ENCODE measurements around the gene ERG. TPM values are rescaled to one million over a fixed set of nuclear protein-coding genes. Genes with fewer than 3 reads are reported as not detected.
A peak's percentile ranks its signal among the peaks of the same experiment; 100 is the strongest.

The ERG gene
- total and polyA plus RNA-seq, 8 donors = 21.7 to 48.1 (median 36.8) TPM

- no peaks in the 10 kb centered on the region for H3K27me3 ChIP-seq
- peak overlapping the region; percentile 59 to 86 for H3K27ac ChIP-seq
- peaks cover 20 to 46% of the 10 kb centered on the region in 2 donors for H3K4me1 ChIP-seq
- intact Hi-C loops (cut with DNase I) = loop anchor here in 1 of 2 donors (5.0 kb wide), 1 partner anchor 129 kb away; no protein-coding TSS in a partner anchor
- DNase-seq = no peak
- H3K4me3 ChIP-seq = no peak overlapping the region
- no peaks in the 10 kb centered on the region for H3K9me3 ChIP-seq
- no peak for ATAC-seq
- no peaks in the 10 kb centered on the region for H3K36me3 ChIP-seq
- TF ChIP-seq, protein P1, sequence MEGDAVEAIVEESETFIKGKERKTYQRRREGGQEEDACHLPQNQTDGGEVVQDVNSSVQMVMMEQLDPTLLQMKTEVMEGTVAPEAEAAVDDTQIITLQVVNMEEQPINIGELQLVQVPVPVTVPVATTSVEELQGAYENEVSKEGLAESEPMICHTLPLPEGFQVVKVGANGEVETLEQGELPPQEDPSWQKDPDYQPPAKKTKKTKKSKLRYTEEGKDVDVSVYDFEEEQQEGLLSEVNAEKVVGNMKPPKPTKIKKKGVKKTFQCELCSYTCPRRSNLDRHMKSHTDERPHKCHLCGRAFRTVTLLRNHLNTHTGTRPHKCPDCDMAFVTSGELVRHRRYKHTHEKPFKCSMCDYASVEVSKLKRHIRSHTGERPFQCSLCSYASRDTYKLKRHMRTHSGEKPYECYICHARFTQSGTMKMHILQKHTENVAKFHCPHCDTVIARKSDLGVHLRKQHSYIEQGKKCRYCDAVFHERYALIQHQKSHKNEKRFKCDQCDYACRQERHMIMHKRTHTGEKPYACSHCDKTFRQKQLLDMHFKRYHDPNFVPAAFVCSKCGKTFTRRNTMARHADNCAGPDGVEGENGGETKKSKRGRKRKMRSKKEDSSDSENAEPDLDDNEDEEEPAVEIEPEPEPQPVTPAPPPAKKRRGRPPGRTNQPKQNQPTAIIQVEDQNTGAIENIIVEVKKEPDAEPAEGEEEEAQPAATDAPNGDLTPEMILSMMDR (IDR thresholded peaks at IDR 0.05) = no peak
Measured at GRCh38 chr21:38351176-38351959, 146.9 kb downstream of the ERG start.

- DNase-seq (peak in 1 of 4 donors; percentile 69), ATAC-seq (peak; percentile 40)
- H3K36me3 ChIP-seq = no peaks in the 10 kb centered on the region
- H3K4me1 ChIP-seq = peaks cover 17 to 46% of the 10 kb centered on the region in 2 donors
- no peaks in the 10 kb centered on the region for H3K9me3 ChIP-seq
- intact Hi-C loops (cut with DNase I) = loop anchor here in 1 of 2 donors (5.0 kb wide), 1 partner anchor 128 kb away; no protein-coding TSS in a partner anchor
- peak overlapping the region; percentile 21 to 86 for H3K27ac ChIP-seq
- H3K4me3 ChIP-seq = no peak overlapping the region
- H3K27me3 ChIP-seq = no peaks in the 10 kb centered on the region
- TF ChIP-seq, protein P1 (IDR thresholded peaks at IDR 0.05) = no peak
Measured at GRCh38 chr21:38350684-38351083, 147.6 kb downstream of the ERG start.

DNA sequence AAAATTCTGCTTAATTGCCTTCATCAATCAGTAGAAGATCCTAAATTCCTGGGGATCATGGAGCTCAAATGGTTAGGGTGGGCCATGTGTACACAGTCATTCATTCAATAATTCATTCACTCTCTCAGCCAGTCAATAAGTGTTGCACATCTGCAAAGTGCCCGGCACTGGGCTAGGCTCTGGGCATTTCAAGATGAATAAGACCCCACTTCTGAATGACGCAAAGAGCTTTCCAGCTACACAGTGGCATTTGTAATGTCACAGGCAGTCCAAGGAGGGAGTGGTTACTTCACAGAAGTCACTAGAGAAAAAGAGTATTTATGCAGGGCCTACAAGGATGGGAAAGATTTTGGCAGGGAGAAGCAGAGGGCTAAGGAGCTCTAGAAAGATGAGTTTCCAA lies 148.3 kb downstream of the ERG start:
- H3K36me3 ChIP-seq = no peaks in the 10 kb centered on the region
- no peaks in the 10 kb centered on the region for H3K9me3 ChIP-seq
- intact Hi-C loops (cut with DNase I) = loop anchor here in 1 of 2 donors (5.0 kb wide), 1 partner anchor 128 kb away; no protein-coding TSS in a partner anchor
- ATAC-seq = no peak
- H3K27me3 ChIP-seq = no peaks in the 10 kb centered on the region
- TF ChIP-seq, protein P1 (IDR thresholded peaks at IDR 0.05) = no peak
- H3K27ac ChIP-seq = peak overlapping the region; percentile 41 to 86
- no peak for DNase-seq
- H3K4me3 ChIP-seq = no peak overlapping the region
- H3K4me1 ChIP-seq = peaks cover 14 to 39% of the 10 kb centered on the region in 2 donors

DNA sequence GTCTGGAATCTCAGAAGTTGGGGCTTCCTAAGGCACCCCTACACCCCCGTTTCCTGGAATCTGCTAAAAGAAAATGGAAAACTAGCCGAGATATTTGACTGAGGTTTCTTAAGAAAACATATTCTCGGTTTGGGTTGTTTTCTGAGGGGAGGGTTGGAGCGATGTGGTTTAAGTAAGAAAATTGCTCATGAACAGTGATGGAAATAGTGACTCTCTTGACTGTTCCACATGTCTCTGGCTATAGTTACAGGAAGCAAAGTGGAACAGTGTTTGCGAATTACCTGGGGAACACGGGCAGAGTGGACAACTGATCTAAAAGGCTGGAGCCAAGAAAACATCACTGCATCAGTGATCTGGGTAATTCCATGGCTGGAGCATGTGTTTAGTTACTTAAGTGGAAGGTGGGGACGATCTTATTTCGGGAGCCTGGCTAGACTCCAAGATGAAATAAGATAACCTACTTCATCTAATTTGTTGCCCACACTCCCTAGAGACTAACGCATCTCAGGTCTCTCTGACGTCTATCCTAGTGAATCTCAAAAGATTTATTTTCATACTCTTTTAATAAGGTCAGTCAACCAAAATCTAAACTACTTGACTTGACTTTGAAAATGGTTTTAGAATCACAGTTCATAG lies 149.0 kb downstream of the ERG start:
- H3K4me1 ChIP-seq = peaks cover 14 to 39% of the 10 kb centered on the region in 2 donors
- intact Hi-C loops (cut with DNase I) = no loop called here
- peak overlapping the region in 1 of 2 donors; percentile 41 for H3K27ac ChIP-seq
- no peaks in the 10 kb centered on the region for H3K36me3 ChIP-seq
- no peak for DNase-seq
- TF ChIP-seq, protein P1 (IDR thresholded peaks at IDR 0.05) = no peak
- peak; percentile 1 for ATAC-seq
- no peak overlapping the region for H3K4me3 ChIP-seq
- no peaks in the 10 kb centered on the region for H3K9me3 ChIP-seq
- H3K27me3 ChIP-seq = no peaks in the 10 kb centered on the region

- intact Hi-C loops (cut with DNase I) = no loop called here
- peak overlapping the region in 1 of 2 donors; percentile 31 for H3K27ac ChIP-seq
- H3K36me3 ChIP-seq = no peaks in the 10 kb centered on the region
- H3K27me3 ChIP-seq = no peaks in the 10 kb centered on the region
- TF ChIP-seq, protein P1 (IDR thresholded peaks at IDR 0.05) = no peak
- no peak overlapping the region for H3K4me3 ChIP-seq
- ATAC-seq (no peak), DNase-seq (no peak)
- H3K4me1 ChIP-seq = peaks cover 7 to 23% of the 10 kb centered on the region in 2 donors
- H3K9me3 ChIP-seq = no peaks in the 10 kb centered on the region
Measured at GRCh38 chr21:38346286-38346685, 152.0 kb downstream of the ERG start.
